GM18507 (cell line): ENCODE measurements around the gene FNDC3B.
A peak's percentile ranks its signal among the peaks of the same experiment; 100 is the strongest.

ENCODE experiments used
- DNase-seq: peaks from one replicate; pipeline ENCODE4 v3.0.0; 2011; ENCODE audit warnings: low read depth; ENCODE audit not compliant: insufficient read length; ENCODE audit errors: extremely low spot score
- FAIRE-seq: peaks from 2 replicates; lab custom pipeline; 2011; peaks lifted over from hg19 to GRCh38; lab: Jason Lieb, UNC

FNDC3B gene

DNA sequence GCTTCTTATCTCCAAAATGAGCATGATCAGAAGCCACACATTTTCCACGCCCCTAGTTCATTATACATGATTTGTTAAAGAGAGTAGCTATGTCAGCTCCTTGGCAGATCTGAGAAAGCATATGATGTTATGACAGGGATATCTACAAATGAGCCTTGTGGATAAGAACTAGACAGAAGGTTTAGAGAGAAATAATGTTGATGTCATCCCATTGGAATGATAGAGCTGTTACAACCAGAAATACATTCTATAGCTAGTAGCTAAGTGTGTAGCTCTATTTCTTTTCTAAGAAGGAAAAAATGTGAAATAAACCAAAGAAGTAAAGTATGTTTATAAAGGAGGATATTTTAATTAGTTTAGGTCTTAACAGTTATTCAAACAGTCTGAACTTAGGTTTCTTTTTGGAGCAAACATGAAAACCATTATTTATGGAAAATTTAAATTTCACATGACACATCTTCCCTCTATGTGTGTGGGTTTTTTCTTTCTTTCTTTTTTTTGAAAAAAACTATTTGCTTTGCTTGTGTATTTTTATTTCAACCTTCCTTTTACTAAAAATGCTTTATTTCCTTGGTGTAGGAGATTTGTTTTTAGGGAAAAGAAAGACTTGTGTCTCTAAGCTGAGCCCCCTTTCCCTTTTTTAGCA is 241.2 kb downstream of the FNDC3B start:
- FAIRE-seq (no peak), DNase-seq (no peak)

DNA sequence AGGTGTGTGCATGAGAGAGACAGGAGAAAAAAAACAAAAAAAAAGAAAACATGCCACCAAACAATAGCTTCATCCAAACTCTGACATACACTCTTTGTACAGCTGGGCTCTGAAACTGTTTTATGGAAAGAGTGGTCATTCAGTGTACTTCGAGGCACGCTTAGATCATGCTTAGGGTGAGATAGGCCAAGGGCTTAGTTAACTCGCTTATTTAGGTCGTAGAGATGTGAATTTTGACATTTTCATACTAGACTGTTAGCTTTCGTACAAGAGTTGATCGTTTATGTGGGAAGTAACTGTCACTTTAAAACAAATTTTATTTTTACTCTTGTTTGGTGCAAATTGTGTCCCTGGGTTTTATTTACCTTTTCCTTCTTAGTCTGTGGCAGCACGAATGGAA is 242.5 kb downstream of the FNDC3B start:
- DNase-seq (no peak), FAIRE-seq (no peak)

DNA sequence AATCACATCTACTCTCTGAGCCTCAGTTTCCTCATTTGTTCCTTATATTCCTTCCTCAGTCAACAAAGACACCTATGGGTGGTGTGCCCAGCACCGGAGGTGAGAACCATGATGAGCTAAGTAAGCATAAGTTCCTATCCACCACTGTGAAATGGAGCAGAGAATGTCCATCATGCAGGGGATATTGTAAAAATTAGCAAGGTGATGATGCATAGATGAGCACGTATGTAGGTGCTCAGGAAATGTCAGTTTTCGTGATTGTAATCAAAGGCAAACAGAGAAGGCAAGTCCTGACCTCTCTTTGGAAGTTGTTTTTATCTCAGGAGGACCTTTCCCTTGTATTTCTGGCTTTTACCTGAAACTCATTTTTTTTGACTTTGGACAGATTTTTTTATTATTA is 243.5 kb downstream of the FNDC3B start:
- FAIRE-seq: no peak
- DNase-seq: no peak

DNA sequence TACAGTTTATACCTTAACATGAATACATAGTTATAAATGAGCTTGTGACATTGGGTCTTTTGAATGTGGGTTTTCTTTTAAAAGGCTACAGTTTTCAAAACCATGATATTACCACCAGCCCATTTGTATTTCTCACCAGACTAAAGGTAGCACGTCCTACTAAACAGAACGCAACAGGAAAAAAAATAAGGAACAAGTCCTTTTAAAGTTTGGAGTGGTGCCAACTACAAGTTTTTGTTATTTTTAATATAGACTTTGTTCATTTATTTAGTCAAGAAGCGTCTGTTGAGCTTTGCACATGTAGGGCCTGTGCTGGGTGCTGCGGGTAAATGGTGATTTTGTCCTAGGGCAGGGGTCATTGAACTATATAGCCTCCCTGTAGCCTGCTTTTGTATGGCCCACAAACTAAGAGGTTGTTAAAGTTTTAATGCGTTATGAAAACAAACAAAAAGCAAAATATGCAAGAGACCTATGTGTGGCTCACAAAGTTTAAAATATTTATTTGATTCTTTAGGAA is 244.5 kb downstream of the FNDC3B start:
- FAIRE-seq: no peak
- DNase-seq: no peak

DNA sequence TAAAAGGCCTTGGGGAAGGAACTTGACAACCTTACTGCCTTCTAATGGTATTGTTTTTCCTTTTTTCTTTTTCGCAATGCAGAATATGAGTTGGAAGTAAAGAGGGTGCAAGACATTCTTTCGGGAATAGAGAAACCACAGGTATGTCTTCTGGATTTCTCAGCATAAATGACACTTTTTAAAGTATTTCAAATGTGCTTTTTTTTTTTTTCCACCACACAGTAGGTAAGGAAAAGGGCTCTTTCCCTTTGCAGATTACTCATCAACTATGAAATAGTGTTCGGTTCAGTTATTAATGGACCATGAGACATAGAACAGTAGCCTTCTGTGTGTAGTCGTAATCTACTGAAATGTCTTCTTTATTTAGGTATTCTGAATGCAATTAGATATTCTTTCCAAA is 246.5 kb downstream of the FNDC3B start:
- DNase-seq (no peak), FAIRE-seq (no peak)

DNA sequence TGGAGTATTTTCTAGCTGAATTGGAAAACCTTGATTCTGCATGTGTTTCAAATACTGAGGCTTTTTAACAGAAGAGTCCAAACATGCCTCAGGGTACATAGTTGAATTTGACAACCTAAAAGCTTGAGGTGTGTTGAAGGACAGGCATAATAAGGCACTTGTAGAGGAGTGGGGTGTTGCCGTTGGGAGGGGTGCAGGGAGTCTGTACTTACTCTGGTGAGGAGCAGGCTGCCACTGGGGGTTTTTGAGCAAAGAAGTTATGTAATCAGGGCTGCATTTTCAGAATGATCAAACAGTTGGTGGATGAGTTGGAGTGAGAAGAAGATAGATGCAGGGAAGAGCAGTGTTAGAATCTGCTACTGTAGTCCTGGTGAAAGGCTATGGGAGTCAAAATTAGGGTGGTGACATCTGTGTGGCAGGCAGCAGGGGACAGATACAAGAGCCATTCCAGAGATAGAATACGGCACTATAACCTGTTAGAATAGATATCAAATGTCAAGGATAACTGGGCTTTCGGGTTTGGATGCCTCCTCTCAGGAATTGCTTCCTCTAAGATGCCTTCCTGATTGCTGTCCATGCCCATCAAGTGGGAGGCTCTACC is 247.3 kb downstream of the FNDC3B start:
- no peak for DNase-seq
- FAIRE-seq: no peak

DNA sequence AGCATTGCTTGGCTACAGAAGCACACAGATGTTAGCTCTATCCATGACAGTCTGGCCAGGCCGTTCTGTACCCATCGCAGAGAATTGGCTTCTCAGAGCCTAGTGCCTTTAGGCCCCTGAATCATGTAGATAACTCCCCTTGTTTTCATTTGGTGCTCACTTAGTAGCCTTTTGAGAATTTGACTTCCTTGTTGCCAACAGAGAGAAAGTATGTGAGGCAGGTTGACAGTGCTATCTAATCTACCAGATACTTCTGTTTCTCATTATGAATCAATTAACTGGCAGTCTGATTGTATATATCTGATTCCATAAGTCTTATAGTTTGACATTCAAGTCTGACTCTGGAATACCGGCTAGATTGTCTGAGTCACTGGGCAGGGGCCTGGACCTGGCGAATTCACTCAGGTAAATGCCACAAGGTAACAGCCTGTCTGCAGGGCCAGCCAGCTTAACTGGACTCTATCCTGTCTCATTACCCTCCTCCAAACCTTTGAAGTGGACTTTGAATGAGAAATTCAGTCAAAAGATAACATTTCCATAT is 248.6 kb downstream of the FNDC3B start:
- FAIRE-seq (no peak), DNase-seq (no peak)

DNA sequence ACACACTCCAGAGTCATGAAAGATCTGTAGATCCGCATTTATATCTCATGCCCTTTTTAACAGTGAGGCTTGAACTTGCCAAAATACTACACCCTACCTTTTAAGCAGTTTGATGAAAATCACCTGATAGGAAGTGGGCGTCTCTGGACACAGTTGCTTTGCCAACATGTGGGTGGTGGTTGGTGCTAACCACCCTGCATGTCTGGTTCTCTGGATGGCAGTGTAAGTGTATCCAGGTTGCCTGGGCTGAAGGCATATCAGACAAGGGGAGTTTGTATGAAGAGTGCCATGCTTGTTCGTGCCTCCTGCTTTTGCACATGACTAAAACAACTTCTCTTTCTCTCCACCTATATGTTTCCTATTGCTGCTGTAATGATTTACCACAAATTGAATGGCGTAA is 249.3 kb downstream of the FNDC3B start:
- FAIRE-seq (no peak), DNase-seq (no peak)

DNA sequence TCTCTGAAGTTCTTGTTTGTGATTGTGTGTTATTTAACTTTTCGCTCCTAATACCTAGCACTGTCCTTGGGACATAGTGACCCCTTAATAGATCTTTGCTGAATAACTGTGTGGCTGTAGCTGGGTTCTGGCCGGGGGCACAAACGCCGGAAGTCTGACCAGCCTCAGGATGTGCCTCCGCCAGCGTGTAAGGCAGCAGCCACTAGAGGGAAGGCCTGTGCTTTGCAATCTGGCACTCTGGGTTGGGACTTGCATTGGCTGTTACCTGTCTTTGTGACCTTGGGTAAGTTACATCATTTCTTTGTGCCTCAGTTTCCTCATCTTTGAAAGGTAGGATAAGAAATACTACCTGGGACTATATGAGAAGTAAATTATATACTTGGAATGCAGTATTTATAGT is 250.2 kb downstream of the FNDC3B start:
- no peak for FAIRE-seq
- DNase-seq: no peak

DNA sequence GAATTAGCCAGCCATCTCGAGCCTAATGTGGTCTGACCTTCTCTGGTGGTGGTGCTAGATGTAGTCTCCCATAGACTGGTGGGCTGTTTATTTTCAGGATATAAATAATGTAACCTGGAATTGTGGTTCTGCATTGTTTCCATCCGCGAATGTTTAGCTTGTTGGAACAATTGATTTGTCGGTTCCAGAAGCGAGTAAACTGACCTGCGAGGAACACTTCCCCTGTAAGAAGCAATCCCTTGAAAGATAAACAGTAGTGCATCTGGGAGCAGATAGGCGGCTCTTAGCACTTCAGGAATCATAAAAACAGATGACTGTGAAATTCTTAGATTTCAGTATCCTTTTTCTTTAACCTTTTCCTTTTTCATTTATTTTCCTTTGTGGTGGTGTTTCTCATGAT is 251.1 kb downstream of the FNDC3B start:
- no peak for FAIRE-seq
- no peak for DNase-seq

DNA sequence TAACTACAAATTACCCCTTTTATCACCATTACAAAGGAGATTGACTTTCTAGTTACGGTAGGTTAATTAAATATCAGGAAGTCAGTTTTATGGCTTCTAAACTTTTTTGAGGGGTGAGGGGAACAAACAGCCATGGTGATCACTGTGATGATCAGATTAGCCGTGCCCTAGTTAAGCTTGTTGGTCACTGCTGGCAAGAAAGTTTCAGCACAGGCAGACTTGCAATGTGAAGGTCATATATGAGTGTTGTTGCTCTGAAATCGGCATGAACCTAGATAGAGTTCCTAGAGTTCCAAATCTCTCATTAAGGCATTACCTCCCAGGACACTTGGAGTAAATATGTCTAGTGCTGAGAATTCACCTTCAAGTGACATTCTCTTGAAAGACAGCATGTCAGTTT is 252.3 kb downstream of the FNDC3B start:
- FAIRE-seq (no peak), DNase-seq (no peak)

DNA sequence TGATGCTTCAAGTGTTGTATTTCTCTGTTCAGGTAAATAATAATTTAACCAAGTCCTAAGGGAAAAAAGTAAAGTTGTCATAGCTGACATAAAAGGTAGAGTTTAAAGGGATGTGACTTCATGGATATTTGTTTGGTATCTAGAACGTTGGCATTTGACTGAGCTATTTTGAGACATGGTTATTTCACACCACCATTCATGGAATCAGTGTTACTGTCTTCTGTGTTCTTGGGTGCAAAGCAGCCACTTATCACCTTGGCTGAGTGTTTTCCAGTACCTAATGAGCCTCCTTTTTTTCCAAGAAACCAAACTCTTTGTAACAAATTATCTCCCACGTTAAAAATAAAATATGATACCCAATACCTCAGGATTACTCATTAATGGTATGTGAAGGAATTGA is 253.0 kb downstream of the FNDC3B start:
- FAIRE-seq (no peak), DNase-seq (no peak)

DNA sequence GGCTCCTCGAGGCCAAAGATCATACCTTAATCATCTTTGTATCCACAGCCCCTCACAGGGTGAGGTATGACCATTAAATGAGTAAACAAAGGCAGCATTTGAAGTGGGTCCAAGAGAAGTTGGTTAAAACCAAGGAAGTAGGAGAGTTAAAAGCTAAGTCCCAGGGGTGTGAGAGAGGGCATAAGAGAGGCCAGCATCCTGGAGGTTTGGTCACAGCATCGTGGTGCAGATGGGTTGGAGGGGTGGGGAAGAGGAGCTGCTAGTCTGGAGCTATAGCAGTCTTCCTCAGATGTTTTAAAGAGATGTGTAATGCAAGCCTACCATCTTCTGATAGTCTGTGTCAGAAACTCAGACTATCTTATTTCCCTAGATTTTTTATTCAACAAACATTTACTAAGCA is 253.7 kb downstream of the FNDC3B start:
- FAIRE-seq (no peak), DNase-seq (no peak)

DNA sequence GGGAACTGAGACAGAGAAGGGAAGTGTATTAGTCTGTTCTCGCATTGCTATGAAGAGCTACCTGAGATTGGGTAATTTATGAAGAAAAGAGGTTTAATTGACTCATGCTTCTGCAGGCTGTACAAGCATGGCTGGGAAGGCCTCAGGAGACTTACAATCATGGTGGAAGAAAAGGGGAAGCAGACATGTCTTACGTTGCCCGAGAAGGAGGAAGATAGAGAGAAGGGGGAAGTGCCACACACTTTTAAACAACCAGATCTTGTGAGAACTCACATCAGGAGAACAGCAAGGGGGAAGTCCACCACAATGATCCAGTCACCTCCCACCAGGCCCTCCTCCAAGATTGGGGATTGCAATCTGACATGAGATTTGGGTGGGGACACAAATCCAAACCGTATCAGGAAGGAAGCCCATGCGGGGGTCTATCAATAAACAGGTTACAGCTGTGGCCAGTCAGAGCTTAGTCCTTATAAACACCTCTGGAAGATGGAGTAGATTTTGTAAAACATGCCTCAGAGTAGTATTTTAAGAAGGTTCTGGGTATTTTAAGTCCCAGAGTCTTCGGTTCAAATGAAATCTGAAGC is 254.9 kb downstream of the FNDC3B start:
- FAIRE-seq (no peak), DNase-seq (no peak)

DNA sequence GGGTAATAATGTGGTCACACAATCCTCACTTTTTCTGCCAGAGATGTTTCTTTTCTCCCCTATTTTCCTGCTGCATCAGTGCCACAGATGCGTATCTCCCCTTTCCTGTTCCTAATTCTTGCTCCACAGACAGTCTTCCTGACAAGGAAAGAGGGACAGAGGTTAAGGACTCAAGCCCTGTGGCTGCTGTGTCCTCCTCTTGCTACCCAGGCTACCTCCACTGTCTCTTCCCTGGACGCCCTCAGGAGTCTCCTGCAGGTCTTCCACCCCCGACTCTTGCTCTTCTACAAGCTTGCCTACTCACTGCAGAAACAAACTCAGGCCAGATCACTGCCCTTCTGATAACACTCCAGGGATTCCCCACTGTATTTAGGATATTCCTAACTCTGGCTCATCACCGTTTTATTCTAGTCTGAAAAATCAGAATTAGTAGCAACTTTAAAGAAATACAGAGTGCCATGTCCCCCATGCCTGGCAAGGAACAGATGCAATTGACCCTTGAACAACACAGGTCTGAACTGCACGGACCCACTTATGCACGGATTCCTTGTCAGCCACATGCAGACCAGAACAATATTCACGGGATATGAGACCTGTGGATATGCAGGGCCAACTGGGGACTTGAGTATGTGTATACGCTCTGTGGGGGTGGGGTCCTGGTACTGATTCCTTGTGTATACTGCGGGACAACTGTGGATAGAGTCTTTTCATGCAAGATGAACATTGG is 257.0 kb downstream of the FNDC3B start:
- FAIRE-seq: no peak
- DNase-seq: no peak

DNA sequence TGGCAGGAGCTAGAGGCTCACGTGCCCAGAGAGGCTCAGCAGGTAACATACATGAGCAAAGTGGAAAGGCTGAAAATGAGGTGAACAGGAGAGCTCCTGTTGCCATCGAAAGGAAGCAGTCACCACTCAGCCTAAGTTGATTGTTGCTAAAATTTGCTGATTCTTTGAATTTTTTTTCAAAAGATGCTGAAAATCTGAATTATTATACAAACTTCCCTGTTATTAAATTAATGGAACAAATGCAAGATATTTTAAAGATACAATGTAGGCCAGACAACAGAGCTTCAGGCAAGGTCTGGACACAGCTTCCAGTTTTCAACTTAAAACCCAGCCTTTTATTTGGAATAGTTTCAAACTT is 257.6 kb downstream of the FNDC3B start:
- FAIRE-seq (no peak), DNase-seq (no peak)

DNA sequence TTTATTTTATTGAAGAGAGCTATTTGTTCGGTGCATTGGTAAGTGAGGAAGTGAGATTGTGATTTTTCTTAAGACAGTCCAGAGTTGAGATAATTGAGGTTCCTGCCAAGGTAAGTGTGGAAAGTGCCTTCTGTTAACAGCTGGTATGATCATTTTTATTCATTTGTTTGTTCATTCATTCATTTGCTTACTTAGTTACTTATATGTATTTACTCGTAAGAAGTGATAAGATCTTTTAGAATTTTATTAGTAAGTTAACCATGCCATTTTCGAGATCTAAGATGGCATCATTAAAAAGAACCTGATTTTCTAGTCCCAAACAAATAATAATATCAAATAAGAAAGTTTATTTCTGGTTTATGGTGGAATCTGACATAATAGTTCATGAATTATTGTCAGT is 258.9 kb downstream of the FNDC3B start:
- no peak for FAIRE-seq

DNA sequence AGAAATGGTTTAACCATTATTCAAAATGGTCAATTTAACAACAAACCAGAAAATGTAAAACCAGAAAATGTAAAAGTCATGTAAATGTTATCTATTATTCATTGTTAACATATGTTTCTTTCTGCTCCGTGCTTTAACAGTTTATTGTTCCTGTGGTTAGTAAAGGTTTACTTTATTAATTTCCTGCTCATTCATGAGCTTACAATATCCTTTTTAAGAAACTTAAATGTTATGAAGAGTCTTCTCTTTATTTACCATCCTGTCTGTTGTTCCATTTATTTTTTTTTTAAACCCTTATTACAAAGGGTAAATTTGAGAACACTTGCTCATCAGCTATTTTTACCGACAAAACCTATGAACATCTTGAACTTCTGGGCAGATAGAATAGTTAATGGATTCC is 260.8 kb downstream of the FNDC3B start:
- FAIRE-seq (peak; percentile 48), DNase-seq (no peak)

More for the DNA sequence above, 258.9 kb downstream of the FNDC3B start:
- DNase-seq: no peak

DNA sequence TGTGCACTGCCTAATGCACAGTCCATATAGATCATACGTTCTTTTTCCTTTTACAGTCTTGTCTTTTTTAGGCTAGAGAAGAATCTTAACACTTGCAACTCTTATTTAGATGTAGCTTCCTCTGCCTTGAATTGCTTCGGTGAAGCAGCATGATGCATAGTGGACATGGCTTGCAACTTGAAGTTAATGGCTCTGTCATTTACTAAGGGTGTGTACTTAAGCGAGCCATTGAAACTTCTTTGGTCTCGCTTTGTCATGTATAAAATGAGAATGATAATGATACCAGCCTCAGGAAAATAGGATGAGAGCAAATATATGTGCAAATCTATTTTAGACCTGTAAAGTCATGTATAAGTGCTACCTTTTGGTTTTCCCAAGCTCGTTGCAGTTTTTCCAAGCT is 261.5 kb downstream of the FNDC3B start:
- no peak for FAIRE-seq
- DNase-seq: no peak

DNA sequence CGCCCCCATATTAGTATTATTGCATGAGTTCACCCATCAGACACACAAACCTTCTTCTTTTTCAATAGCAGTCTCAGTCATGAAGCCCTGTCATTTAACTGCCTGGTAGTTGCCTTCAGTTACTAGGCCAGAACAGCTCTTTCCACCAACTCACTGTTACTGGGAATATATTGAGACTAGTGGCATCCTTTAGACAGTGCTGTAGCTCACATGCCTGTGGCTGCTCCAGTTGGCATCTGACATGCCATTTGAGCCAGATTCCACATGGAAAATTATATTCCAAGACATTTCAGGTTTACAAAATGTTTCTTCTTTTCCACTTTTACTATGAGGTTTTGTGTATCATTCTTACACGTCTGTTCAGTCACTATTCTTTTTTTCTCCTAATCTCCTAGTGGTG is 262.8 kb downstream of the FNDC3B start:
- DNase-seq (no peak), FAIRE-seq (no peak)
